Endothelial cell of umbilical vein (primary cell): ENCODE data around the gene ANKRD63. TPM values are rescaled to one million over a fixed set of nuclear protein-coding genes. Genes with fewer than 3 reads are reported as not detected.

Source experiments
- BruUV-seq: library from RNA; stranded (reverse); fragments of 400-500 nt; replicated peaks from 2 replicates; lab custom pipeline; 2021; lab: Mats Ljungman, UMichigan
- CTCF ChIA-PET: fragments of 300-600, 350-600 bp; sonication (Branson Sonifier 250); formaldehyde crosslinking; loops from one replicate; lab custom pipeline; 2021; ENCODE audit warnings: antibody characterized with exemption, inconsistent platforms; lab: Charles Lee
- POLR2A ChIA-PET: fragments of 300-600, 350-600 bp; sonication (Branson Sonifier 250); formaldehyde crosslinking; loops from one replicate; lab custom pipeline; 2021; ENCODE audit warnings: antibody characterized with exemption, inconsistent platforms; lab: Charles Lee
- DNase-seq: peaks from one replicate; pipeline ENCODE4 v3.0.0-alpha.2; 2011; ENCODE audit warnings: low read depth, low spot score
- FAIRE-seq: peaks from 2 replicates; lab custom pipeline; 2011; peaks lifted over from hg19 to GRCh38; lab: Jason Lieb, UNC
- H2AFZ ChIP-seq: 2 replicates; pipeline ENCODE4 v1.6.0; 2012; ENCODE audit warnings: low read depth, low read length, control low read depth, inconsistent platforms
- H3K27ac ChIP-seq: 2 replicates; pipeline ENCODE4 v1.5.1; 2011; ENCODE audit warnings: low read depth, mild to moderate bottlenecking, control low read depth, low read length, moderate library complexity; ENCODE audit not compliant: insufficient read depth
- H3K27me3 ChIP-seq, 2 experiments: 2 replicates each; pipeline versions ENCODE4 v1.6.0 to v1.6.1; 2011; ENCODE audit warnings: low read length in 2 of 2, mixed read lengths in 1 of 2; ENCODE audit not compliant: control insufficient read depth in 2 of 2, insufficient read depth in 2 of 2
- H3K36me3 ChIP-seq, 2 experiments: 2 replicates in 1 of 2; 3 replicates in 1 of 2; pipeline ENCODE4 v1.5.1; 2011; ENCODE audit warnings: low read length in 2 of 2, mild to moderate bottlenecking in 1 of 2, moderate library complexity in 1 of 2; ENCODE audit not compliant: control insufficient read depth in 2 of 2, insufficient read depth in 2 of 2; ENCODE audit errors: extremely low read depth in 1 of 2
- H3K4me1 ChIP-seq: 3 replicates; pipeline ENCODE4 v1.5.1; 2011; ENCODE audit warnings: mild to moderate bottlenecking, low read length; ENCODE audit not compliant: control insufficient read depth, insufficient read depth; ENCODE audit errors: extremely low read depth
- H3K4me2 ChIP-seq: 2 replicates; pipeline ENCODE4 v1.6.1; 2011; ENCODE audit warnings: low read length, control low read depth, mixed read lengths; ENCODE audit not compliant: insufficient read depth
- H3K4me3 ChIP-seq, 3 experiments: fragments of 200-600 bp in 1 of 3; sonication (generic), shearing (Covaris generic) in 1 of 3; replicated peaks in 1 of 3; 2 replicates each; pipeline ENCODE4 v1.5.1; 2011 to 2016; ENCODE audit warnings: control low read depth in 3 of 3, low read length in 3 of 3, mild to moderate bottlenecking in 2 of 3, inconsistent platforms in 1 of 3, low read depth in 1 of 3, moderate library complexity in 1 of 3; ENCODE audit not compliant: insufficient read depth in 1 of 3
- H3K79me2 ChIP-seq: 2 replicates; pipeline ENCODE4 v1.6.0; 2012; ENCODE audit warnings: low read length, inconsistent platforms; ENCODE audit not compliant: control insufficient read depth, insufficient read depth
- H3K9ac ChIP-seq: replicated peaks from 2 replicates; pipeline ENCODE3; 2011; ENCODE audit warnings: low read length, control low read depth; ENCODE audit not compliant: insufficient read depth; ENCODE audit errors: extremely low read depth
- H3K9me1 ChIP-seq: replicated peaks from 3 replicates; pipeline ENCODE4 v1.6.0; 2011; ENCODE audit warnings: mild to moderate bottlenecking, low read length; ENCODE audit not compliant: control insufficient read depth, insufficient read depth; ENCODE audit errors: extremely low read depth
- H3K9me3 ChIP-seq: replicated peaks from 2 replicates; pipeline ENCODE4 v1.5.1; 2012; ENCODE audit warnings: low read length, inconsistent platforms; ENCODE audit not compliant: control insufficient read depth, insufficient read depth
- H4K20me1 ChIP-seq: replicated peaks from 2 replicates; pipeline ENCODE3; 2011; ENCODE audit warnings: mild to moderate bottlenecking, low read length; ENCODE audit not compliant: control insufficient read depth, insufficient read depth; ENCODE audit errors: extremely low read depth
- CTCF ChIP-seq, 2 donors: IDR thresholded peaks; 1 replicate in 1 of 2; 2 replicates in 1 of 2; pipeline ENCODE4 v1.5.1; 2011; ENCODE audit warnings: low read length in 2 of 2, mild to moderate bottlenecking in 2 of 2, moderate library complexity in 2 of 2, control low read depth in 1 of 2, inconsistent platforms in 1 of 2, low read depth in 1 of 2; ENCODE audit not compliant: insufficient read depth in 1 of 2; ENCODE audit errors: extremely low read depth in 1 of 2
- FOS ChIP-seq: IDR thresholded peaks from 2 replicates; pipeline ENCODE4 v1.6.1; 2011; ENCODE audit warnings: mild to moderate bottlenecking, low read length, moderate library complexity, borderline replicate concordance; ENCODE audit not compliant: insufficient read depth
- GATA2 ChIP-seq: IDR thresholded peaks from 2 replicates; pipeline ENCODE4 v1.7.0; 2011; ENCODE audit warnings: low read depth, mild to moderate bottlenecking, moderate library complexity, mixed read lengths, low read length; ENCODE audit not compliant: insufficient read length, insufficient read depth
- JUN ChIP-seq: IDR thresholded peaks from 2 replicates; pipeline ENCODE4 v1.6.1; 2011; ENCODE audit warnings: borderline replicate concordance, low read depth; ENCODE audit not compliant: insufficient read length, insufficient read depth
- MAX ChIP-seq: IDR thresholded peaks from 2 replicates; pipeline ENCODE4 v1.6.1; 2011; ENCODE audit not compliant: insufficient read depth, insufficient read length
- MYC ChIP-seq: IDR thresholded peaks from one replicate; pipeline ENCODE4 v1.6.1; 2011; ENCODE audit warnings: mild to moderate bottlenecking, low read depth, low read length
- POLR2AphosphoS5 ChIP-seq: IDR thresholded peaks from 2 replicates; pipeline ENCODE4 v1.6.1; 2012; ENCODE audit warnings: low read depth, mild to moderate bottlenecking, control low read depth, low read length, moderate library complexity; ENCODE audit not compliant: insufficient read depth
- dilution Hi-C: fragments of 300-500 bp; cut with MboI; formaldehyde crosslinking; loops from one replicate; pipeline ENCODE4 v1.15.0; 2019; ENCODE audit warnings: low sequenced_read_pairs; ENCODE audit not compliant: extremely low pct_ligation_motif_present
- intact Hi-C: fragments of 100-400 bp; cut with micrococcal nuclease; formaldehyde crosslinking; loops from one replicate; pipeline ENCODE4 v1.10.0; 2022
- polyA plus RNA-seq, 4 experiments: library from polyadenylated mRNA; depleted of rRNA in 3 of 4; stranded (reverse) in 3 of 4; unstranded in 1 of 4; fragments of >200 nt; gene quantifications; 2 replicates each; pipeline versions ENCODE4 v1.2.1 to v1.2.3, GENCODE V29; 2011 to 2012; ENCODE audit warnings: missing spikeins in 1 of 4
- total RNA-seq: library from RNA; stranded (reverse); gene quantifications from 2 replicates; pipeline ENCODE4 v1.2.3, GENCODE V29; 2021

The ANKRD63 gene
- total and polyA plus RNA-seq, 2 donors (not counting 3 experiments of a cell fraction or from before 2014, with no cell fraction given) = not detected

- FAIRE-seq = no peak
- intact Hi-C loops = no loop called here
- BruUV-seq = no TSS peak
Measured at GRCh38 chr15:40300771-40301170, 17.9 kb upstream of the ANKRD63 start.

More at GRCh38 chr15:40300771-40301170, 17.9 kb upstream of the ANKRD63 start:
- dilution Hi-C loops = no loop called here
- no peak overlapping the region for H3K4me2 ChIP-seq
- peaks cover 5 to 11% of the 10 kb centered on the region in 2 experiments for H3K27me3 ChIP-seq
- no peaks in the 10 kb centered on the region for H3K9me3 ChIP-seq
- no peak overlapping the region for H3K9ac ChIP-seq
- no peaks in the 10 kb centered on the region for H3K36me3 ChIP-seq
- TF ChIP-seq POLR2AphosphoS5 (no peak), MYC (no peak), CTCF (IDR thresholded peaks at IDR 0.05; ENCODE audit: extremely low read depth in 1 of 2, insufficient read depth in 1 of 2, low read depth in 1 of 2, low read length in 2 of 2) (no peak), JUN (no peak), GATA2 (no peak), MAX (no peak), FOS (no peak)
- POLR2A ChIA-PET = no interaction called here
- no peak overlapping the region for H3K4me3 ChIP-seq
- H2AFZ ChIP-seq = no peak overlapping the region
- no peak overlapping the region for H3K27ac ChIP-seq
- CTCF ChIA-PET = interaction anchor here (1.1 to 3.9 kb wide), 5 partner anchors 9 to 26 kb away, joined by 3 to 32 read pairs (median 15); no protein-coding TSS in a partner anchor
- no peaks in the 10 kb centered on the region for H3K79me2 ChIP-seq
- DNase-seq = no peak
- no peaks in the 10 kb centered on the region for H4K20me1 ChIP-seq
- H3K4me1 ChIP-seq = no peaks in the 10 kb centered on the region
- no peaks in the 10 kb centered on the region for H3K9me1 ChIP-seq
